Spinal cord (tissue), 10 donors: ENCODE results near the gene GPC1. TPM values are rescaled to one million over a fixed set of nuclear protein-coding genes. Genes with fewer than 3 reads are reported as not detected.

Experiments used
- DNase-seq, 6 donors: peaks; one replicate each; pipeline versions ENCODE4 v3.0.0 to v3.0.0-alpha.2; 2013 to 2015; ENCODE audit warnings: low spot score in 6 of 6, low read depth in 4 of 6
- H3K27ac ChIP-seq: one replicate; pipeline ENCODE4 v1.5.1; 2013; ENCODE audit warnings: low read depth, low read length, control low read depth
- H3K27me3 ChIP-seq: one replicate; pipeline ENCODE4 v1.6.1; 2013; ENCODE audit warnings: low read length; ENCODE audit not compliant: control insufficient read depth, insufficient read depth
- H3K36me3 ChIP-seq: one replicate; pipeline ENCODE4 v1.6.1; 2013; ENCODE audit warnings: low read length; ENCODE audit not compliant: control insufficient read depth, insufficient read depth
- H3K4me1 ChIP-seq: one replicate; pipeline ENCODE4 v1.6.1; 2013; ENCODE audit warnings: low read length; ENCODE audit not compliant: control insufficient read depth, insufficient read depth
- H3K4me3 ChIP-seq: one replicate; pipeline ENCODE4 v1.5.1; 2013; ENCODE audit warnings: low read depth, low read length, control low read depth
- H3K9me3 ChIP-seq: one replicate; pipeline ENCODE4 v1.6.1; 2013; ENCODE audit warnings: low read length; ENCODE audit not compliant: control insufficient read depth, insufficient read depth
- WGBS: methylation state at CpG from one replicate; pipeline ENCODE4 v1.1.5; 2013; ENCODE audit warnings: missing lambda C conversion rate; ENCODE audit not compliant: insufficient coverage; 5-methylcytosine and 5-hydroxymethylcytosine counted together
- polyA plus RNA-seq, 2 donors: library from polyadenylated mRNA; unstranded; fragments of 120-200 nt; gene quantifications; one replicate each; pipeline ENCODE4 v1.2.1, GENCODE V29; 2013; ENCODE audit not compliant: insufficient read length in 2 of 2
- total RNA-seq, 2 donors: library from RNA; depleted of rRNA in 1 of 2; stranded (reverse); fragments of 120-200 nt in 1 of 2; fragments of >200 nt in 1 of 2; gene quantifications; one replicate each; pipeline versions ENCODE4 v1.2.3 to v1.2.4, GENCODE V29; 2013 to 2014
- donor health status: healthy.

GPC1 gene
- total and polyA plus RNA-seq, 4 donors = 27.2 to 216 (median 117) TPM

DNA sequence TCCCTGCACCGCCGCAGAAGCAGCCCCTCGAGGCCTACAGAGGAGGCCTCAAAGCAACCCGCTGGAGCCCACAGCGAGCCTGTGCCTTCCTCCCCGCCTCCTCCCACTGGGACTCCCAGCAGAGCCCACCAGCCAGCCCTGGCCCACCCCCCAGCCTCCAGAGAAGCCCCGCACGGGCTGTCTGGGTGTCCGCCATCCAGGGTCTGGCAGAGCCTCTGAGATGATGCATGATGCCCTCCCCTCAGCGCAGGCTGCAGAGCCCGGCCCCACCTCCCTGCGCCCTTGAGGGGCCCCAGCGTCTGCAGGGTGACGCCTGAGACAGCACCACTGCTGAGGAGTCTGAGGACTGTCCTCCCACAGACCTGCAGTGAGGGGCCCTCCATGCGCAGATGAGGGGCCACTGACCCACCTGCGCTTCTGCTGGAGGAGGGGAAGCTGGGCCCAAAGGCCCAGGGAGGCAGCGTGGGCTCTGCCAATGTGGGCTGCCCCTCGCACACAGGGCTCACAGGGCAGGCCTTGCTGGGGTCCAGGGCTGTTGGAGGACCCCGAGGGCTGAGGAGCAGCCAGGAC lies 31.2 kb downstream of the GPC1 start:
- DNase-seq = peak in 1 of 6 donors; percentile 12
- H3K27me3 ChIP-seq = no peaks in the 10 kb centered on the region
- peaks cover 75% of the 10 kb centered on the region for H3K36me3 ChIP-seq
- H3K9me3 ChIP-seq = no peaks in the 10 kb centered on the region
- 63% methylated on average over 19 of the region's 19 CpGs for WGBS
- no peak overlapping the region for H3K4me3 ChIP-seq
- no peak overlapping the region for H3K27ac ChIP-seq
- peaks cover 37% of the 10 kb centered on the region for H3K4me1 ChIP-seq

DNA sequence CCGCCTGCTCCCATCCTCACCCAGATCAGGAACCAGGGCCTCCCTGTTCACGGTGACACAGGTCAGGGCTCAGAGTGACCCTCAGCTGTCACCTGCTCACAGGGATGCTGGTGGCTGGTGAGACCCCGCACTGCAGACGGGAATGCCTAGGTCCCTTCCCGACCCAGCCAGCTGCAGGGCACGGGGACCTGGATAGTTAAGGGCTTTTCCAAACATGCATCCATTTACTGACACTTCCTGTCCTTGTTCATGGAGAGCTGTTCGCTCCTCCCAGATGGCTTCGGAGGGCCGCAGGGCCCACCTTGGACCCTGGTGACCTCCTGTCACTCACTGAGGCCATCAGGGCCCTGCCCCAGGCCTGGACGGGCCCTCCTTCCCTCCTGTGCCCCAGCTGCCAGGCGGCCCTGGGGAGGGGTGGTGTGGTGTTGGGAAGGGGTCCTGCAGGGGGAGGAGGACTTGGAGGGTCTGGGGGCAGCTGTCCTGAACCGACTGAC lies 31.7 kb downstream of the GPC1 start:
- Histone ChIP-seq H3K27me3 (no peaks in the 10 kb centered on the region), H3K9me3 (no peaks in the 10 kb centered on the region), H3K4me1 (peaks cover 39% of the 10 kb centered on the region), H3K27ac (no peak overlapping the region), H3K36me3 (peaks cover 70% of the 10 kb centered on the region), H3K4me3 (no peak overlapping the region)
- DNase-seq = no peak
- 75% methylated on average over 9 of the region's 12 CpGs for WGBS

DNA sequence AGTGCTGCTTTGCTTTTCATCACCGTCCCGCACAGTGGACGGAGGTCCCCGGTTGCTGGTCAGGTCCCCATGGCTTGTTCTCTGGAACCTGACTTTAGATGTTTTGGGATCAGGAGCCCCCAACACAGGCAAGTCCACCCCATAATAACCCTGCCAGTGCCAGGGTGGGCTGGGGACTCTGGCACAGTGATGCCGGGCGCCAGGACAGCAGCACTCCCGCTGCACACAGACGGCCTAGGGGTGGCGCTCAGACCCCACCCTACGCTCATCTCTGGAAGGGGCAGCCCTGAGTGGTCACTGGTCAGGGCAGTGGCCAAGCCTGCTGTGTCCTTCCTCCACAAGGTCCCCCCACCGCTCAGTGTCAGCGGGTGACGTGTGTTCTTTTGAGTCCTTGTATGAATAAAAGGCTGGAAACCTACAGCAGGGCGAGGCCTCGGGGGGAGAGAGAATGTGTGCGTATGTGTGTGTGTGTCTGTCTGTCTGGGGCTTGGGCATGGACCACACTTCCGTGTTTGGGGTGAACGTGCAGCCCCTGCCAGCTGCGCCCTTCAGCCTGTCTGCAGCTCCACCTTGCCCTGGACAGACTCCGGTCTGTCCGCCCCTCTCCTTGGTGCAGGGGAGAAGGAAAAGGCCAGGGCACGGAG lies 32.3 kb downstream of the GPC1 start:
- no peak overlapping the region for H3K4me3 ChIP-seq
- 77% methylated on average over 14 of the region's 22 CpGs for WGBS
- DNase-seq = peak in 2 of 6 donors; percentile 26 to 27
- peaks cover 64% of the 10 kb centered on the region for H3K36me3 ChIP-seq
- no peaks in the 10 kb centered on the region for H3K9me3 ChIP-seq
- H3K27ac ChIP-seq = no peak overlapping the region
- no peaks in the 10 kb centered on the region for H3K27me3 ChIP-seq
- peaks cover 35% of the 10 kb centered on the region for H3K4me1 ChIP-seq

DNA sequence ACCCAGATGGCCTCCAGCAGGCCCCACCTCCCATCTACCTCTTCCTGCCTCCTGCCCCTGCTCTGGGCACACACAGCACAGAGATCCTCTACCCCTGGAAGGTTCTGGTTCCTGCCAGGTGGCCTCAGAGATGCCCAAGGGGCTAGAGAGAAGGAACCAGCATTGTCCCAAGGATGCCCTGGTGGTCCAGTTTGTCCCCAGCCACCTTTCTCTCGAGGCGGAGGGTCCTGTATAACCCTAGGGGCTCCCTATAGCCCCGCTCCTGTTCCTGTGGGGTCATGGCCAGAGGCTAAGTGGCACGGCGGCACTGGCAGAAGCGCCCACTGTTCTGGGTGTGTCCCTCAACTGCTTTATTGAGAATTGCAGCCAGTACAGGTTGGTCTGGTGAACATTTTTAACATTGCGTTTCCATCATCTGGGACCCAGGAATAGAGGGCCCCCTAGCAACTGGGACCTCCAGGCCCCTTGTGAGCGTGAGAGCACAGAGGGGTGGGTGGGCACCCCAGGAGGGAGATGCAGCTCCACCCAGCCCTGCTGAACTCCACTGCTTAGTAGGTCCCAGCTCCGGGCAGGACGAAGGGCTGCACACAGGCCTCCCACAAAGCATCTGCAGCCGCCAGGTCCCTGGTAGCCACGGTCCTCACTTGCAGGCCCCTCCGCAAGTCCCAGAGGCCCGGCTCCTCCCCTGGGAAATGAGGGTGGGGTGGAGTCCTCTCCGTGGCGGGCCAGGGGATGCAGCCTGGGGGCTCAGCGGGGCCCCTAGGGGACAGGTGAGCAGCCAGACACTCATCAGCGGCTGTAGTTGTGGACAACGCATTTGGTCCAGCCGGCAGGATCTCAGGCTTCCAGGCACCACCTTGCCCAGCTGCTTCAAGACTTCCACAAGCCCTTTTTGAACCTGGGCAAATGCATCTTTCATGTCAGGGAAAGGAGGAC lies 33.1 kb downstream of the GPC1 start:
- peak in 1 of 6 donors; percentile 34 for DNase-seq
- Histone ChIP-seq H3K27ac (no peak overlapping the region), H3K27me3 (no peaks in the 10 kb centered on the region), H3K36me3 (peaks cover 56% of the 10 kb centered on the region), H3K4me1 (peaks cover 34% of the 10 kb centered on the region), H3K9me3 (peaks cover 3% of the 10 kb centered on the region), H3K4me3 (no peak overlapping the region)
- 61% methylated on average over 19 of the region's 20 CpGs for WGBS

DNA sequence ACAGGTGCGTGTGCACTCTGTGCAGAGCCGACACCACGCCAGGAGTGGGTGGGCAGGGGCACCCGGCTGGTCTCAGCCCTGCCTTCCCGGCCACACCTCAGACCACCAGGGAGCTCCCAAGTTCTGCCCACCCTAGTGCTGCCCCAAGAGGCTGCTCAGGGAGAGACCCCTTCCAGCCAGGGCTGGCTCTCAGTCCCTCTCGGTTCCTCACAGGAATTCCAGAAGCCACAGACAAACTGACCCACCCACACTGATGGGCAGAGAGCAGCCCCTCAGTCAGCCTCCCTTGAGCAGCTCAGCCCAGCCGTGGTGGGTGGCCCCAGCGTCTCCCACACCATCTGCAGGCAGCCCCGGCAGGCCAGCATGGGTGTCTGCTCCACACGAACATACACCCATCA lies 33.8 kb downstream of the GPC1 start:
- H3K36me3 ChIP-seq = peaks cover 49% of the 10 kb centered on the region
- H3K4me3 ChIP-seq = no peak overlapping the region
- peaks cover 34% of the 10 kb centered on the region for H3K4me1 ChIP-seq
- H3K27ac ChIP-seq = no peak overlapping the region
- H3K27me3 ChIP-seq = no peaks in the 10 kb centered on the region
- DNase-seq = peak in 2 of 6 donors; percentile 27 to 34
- WGBS = 47% methylated on average over 10 of the region's 10 CpGs
- peaks cover 4% of the 10 kb centered on the region for H3K9me3 ChIP-seq

DNA sequence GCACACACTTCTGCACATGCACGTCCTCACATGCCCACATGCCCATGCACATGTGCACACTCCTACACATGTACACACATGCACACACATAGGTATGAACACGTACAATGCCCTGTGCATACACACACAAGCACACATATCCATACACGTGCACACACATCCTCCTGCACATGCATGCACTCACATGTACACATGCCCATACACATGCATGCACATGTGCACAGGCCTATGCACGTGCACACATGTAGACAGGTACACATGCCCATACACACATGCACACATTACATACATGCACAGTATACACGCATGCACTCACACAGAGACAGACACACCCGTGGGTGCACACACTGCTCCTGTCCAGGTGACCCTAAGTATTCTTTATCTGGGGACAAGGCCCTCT lies 34.3 kb downstream of the GPC1 start:
- H3K27ac ChIP-seq = no peak overlapping the region
- peaks cover 8% of the 10 kb centered on the region for H3K9me3 ChIP-seq
- H3K36me3 ChIP-seq = peaks cover 44% of the 10 kb centered on the region
- DNase-seq = no peak
- 93% methylated on average over 6 of the region's 6 CpGs for WGBS
- H3K4me1 ChIP-seq = peaks cover 34% of the 10 kb centered on the region
- no peak overlapping the region for H3K4me3 ChIP-seq
- H3K27me3 ChIP-seq = no peaks in the 10 kb centered on the region

DNA sequence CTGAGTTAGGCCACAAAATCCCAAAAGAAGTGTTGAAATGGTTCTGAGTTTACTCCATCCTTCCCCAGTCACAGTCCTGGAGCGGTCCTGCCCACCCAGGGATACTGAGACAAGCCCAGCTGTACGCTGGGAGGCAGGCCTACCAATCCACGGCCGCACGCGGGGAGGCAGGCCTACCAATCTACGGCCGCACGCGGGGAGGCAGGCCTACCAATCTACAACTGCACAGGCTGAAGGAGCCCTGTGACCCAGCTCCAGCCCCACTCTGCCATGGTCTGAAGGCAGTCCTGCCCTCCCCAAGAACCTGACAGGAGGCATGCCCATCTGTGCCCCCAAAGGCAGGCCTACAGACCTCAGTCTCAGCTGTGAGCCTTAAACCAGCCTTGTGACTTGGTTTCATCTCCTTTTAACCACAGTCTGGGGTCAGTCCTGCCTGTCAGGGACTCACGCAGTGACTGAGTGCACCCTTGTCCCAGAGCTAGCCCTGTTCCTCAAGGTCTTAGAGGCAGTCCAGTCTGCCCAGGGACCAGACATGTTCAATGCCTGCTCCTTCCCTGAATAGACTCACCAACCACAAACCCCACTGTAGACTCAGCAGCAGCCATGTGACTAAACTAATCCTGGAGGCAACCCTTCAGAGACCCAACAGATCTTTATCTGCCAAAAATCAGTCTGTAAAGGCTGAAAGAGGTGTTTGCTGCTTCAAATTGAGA lies 36.8 kb downstream of the GPC1 start:
- Histone ChIP-seq H3K36me3 (peaks cover 19% of the 10 kb centered on the region), H3K27ac (no peak overlapping the region), H3K4me3 (no peak overlapping the region), H3K4me1 (peaks cover 26% of the 10 kb centered on the region), H3K27me3 (no peaks in the 10 kb centered on the region), H3K9me3 (peaks cover 8% of the 10 kb centered on the region)
- no peak for DNase-seq
- WGBS = 93% methylated on average over 11 of the region's 11 CpGs

DNA sequence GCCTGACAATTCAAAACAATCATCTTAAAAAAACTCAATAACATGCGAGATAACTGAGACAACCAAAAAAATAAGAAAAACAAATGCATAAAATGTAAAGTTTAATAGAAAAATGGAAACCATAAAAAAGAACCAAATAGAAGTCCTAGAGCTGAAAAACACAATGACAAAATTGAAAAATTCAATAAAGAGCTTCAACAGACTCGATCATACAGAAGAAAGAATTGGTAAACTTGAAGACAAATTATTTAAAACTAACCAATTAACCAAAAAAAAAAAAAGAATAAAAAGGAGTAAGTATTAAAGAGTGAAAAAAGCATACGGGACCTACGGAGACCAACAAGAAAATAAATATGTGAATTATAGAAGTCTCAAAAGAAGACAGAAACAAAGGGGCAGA lies 37.7 kb downstream of the GPC1 start:
- no peak for DNase-seq
- Histone ChIP-seq H3K27ac (no peak overlapping the region), H3K9me3 (peaks cover 8% of the 10 kb centered on the region), H3K4me1 (peaks cover 20% of the 10 kb centered on the region), H3K36me3 (peaks cover 9% of the 10 kb centered on the region), H3K4me3 (no peak overlapping the region), H3K27me3 (no peaks in the 10 kb centered on the region)
- WGBS = 92% methylated on average over 2 of the region's 4 CpGs

DNA sequence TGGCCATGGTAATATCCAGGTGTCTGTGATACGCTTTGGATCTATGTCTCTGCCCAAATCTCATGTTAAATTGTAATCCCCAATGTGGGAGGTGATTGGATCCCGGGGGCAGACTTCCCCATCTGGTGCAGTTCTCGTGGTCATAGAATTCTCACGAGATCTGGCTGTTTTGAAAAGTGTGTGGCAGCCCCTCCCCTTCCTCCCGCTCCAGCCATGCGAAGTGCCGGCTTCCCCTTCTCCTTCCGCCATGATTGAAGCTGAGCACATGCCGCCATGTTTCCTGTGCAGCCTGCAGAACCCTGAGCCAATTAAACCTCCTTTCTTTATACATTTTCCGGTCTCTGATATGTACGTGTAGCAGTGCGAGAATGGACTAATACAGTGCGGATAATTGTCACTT lies 42.5 kb downstream of the GPC1 start:
- Histone ChIP-seq H3K4me1 (no peaks in the 10 kb centered on the region), H3K9me3 (peaks cover 8% of the 10 kb centered on the region), H3K4me3 (no peak overlapping the region), H3K27ac (no peak overlapping the region), H3K36me3 (peaks cover 22% of the 10 kb centered on the region), H3K27me3 (no peaks in the 10 kb centered on the region)
- 80% methylated on average over 9 of the region's 13 CpGs for WGBS
- no peak for DNase-seq
